ENCODE results near the gene ANO2. TPM values are rescaled to one million over a fixed set of nuclear protein-coding genes. Genes with fewer than 3 reads are reported as not detected.

Gene ANO2
- total RNA-seq, 3 donors from 2014 or later (not counting 1 experiment from before 2014, with no cell fraction given), result not detected

DNA sequence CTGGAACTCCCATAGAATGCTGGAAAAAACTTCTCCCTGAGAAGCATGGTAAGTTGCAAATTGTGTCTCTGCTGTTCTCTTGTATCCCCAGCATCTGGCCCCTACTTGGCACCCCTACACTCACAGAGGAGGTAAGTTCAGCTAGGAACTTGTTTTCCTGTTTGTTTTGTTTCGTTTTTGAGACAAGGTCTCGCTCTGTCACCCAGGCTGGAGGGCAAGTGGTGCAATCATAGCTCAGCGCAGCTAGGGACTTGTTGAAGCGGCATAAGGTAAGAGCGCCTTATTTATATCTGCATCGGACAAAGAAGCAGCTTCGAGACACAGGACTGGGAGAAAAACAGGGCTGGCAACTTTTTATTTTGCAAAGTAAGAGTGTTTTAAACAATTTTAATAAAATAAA is 18.5 kb upstream of the ANO2 start:
- intact Hi-C loops (cut with micrococcal nuclease), result no loop called here
- DNase-seq (no peak), ATAC-seq (no peak)
- TF ChIP-seq, protein P1, sequence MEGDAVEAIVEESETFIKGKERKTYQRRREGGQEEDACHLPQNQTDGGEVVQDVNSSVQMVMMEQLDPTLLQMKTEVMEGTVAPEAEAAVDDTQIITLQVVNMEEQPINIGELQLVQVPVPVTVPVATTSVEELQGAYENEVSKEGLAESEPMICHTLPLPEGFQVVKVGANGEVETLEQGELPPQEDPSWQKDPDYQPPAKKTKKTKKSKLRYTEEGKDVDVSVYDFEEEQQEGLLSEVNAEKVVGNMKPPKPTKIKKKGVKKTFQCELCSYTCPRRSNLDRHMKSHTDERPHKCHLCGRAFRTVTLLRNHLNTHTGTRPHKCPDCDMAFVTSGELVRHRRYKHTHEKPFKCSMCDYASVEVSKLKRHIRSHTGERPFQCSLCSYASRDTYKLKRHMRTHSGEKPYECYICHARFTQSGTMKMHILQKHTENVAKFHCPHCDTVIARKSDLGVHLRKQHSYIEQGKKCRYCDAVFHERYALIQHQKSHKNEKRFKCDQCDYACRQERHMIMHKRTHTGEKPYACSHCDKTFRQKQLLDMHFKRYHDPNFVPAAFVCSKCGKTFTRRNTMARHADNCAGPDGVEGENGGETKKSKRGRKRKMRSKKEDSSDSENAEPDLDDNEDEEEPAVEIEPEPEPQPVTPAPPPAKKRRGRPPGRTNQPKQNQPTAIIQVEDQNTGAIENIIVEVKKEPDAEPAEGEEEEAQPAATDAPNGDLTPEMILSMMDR (IDR thresholded peaks at IDR 0.05), result no peak
- Histone ChIP-seq H3K27ac (ENCODE audit: low read length) (no peak overlapping the region), H3K9me3 (ENCODE audit: control insufficient read depth, insufficient read depth, low read length) (no peaks in the 10 kb centered on the region), H3K27me3 (ENCODE audit: control insufficient read depth, insufficient read depth, low read length) (no peaks in the 10 kb centered on the region), H3K4me1 (ENCODE audit: control insufficient read depth, insufficient read depth, low read length) (no peaks in the 10 kb centered on the region), H3K4me3 (ENCODE audit: low read length) (no peak overlapping the region), H3K36me3 (ENCODE audit: control insufficient read depth, insufficient read depth, low read length) (no peaks in the 10 kb centered on the region)
- no peak overlapping the region for H3K27ac Mint-ChIP-seq
- H3K9me3 Mint-ChIP-seq, result no peaks in the 10 kb centered on the region
- H3K4me3 Mint-ChIP-seq, result no peak overlapping the region
- H3K4me1 Mint-ChIP-seq, result no peaks in the 10 kb centered on the region
- no peaks in the 10 kb centered on the region for H3K36me3 Mint-ChIP-seq
- WGBS (ENCODE audit: insufficient coverage), result 87% methylated on average over 7 of the region's 7 CpGs
- peaks cover 11 to 15% of the 10 kb centered on the region in 2 donors for H3K27me3 Mint-ChIP-seq (ENCODE audit: low read depth in 2 of 2)

DNA sequence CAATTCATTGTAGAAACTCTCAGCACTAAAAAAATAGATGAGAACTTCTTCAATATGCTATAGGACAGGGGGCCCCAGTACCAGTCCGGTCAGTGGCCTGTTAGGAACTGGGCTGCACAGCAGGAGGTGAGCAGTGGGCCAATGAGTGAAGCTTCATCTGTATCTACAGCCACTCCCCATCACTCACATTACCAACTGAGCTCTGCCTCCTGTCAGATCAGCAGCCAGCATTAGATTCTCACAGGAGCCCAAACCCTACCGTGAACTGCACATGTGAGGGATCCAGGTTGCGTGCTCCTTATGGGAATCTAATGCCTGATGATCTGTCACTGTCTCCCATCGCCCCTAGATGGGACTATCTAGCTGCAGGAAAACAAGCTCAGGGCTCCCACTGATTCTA is 15.7 kb upstream of the ANO2 start:
- H3K27ac Mint-ChIP-seq, result no peak overlapping the region
- DNase-seq (no peak), ATAC-seq (no peak)
- 98% methylated on average over 4 of the region's 4 CpGs for WGBS (ENCODE audit: insufficient coverage)
- H3K27me3 Mint-ChIP-seq (ENCODE audit: low read depth in 2 of 2), result peaks cover 20 to 29% of the 10 kb centered on the region in 2 donors
- H3K27me3 ChIP-seq (ENCODE audit: control insufficient read depth, insufficient read depth, low read length), result peaks cover 7% of the 10 kb centered on the region
- TF ChIP-seq, protein P1 (IDR thresholded peaks at IDR 0.05), result no peak
- H3K4me3 Mint-ChIP-seq, result no peak overlapping the region
- no peaks in the 10 kb centered on the region for H3K9me3 Mint-ChIP-seq
- H3K9me3 ChIP-seq (ENCODE audit: control insufficient read depth, insufficient read depth, low read length), result no peaks in the 10 kb centered on the region
- H3K36me3 Mint-ChIP-seq, result no peaks in the 10 kb centered on the region
- intact Hi-C loops (cut with micrococcal nuclease), result no loop called here
- H3K4me3 ChIP-seq (ENCODE audit: low read length), result no peak overlapping the region
- no peaks in the 10 kb centered on the region for H3K36me3 ChIP-seq (ENCODE audit: control insufficient read depth, insufficient read depth, low read length)
- no peaks in the 10 kb centered on the region for H3K4me1 ChIP-seq (ENCODE audit: control insufficient read depth, insufficient read depth, low read length)
- H3K27ac ChIP-seq (ENCODE audit: low read length), result no peak overlapping the region
- no peaks in the 10 kb centered on the region for H3K4me1 Mint-ChIP-seq

DNA sequence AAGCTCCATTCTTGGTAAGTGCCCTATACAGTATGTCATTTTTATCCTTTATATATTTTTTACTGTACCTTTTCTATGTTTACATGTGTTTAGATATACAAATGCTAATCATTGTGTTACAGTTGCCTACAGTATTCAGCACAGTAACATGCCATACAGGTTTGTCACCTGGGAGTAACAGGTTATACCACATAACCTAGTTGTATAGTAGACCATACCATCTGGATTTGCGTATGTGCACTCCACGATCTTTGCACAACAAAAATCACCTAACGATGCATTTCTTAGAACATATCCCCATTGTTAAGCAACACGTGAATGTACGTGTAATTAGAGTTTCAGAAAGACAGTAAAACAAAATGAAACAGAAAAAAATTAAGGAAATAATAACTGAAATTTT is 11.9 kb upstream of the ANO2 start:
- no peaks in the 10 kb centered on the region for H3K36me3 ChIP-seq (ENCODE audit: control insufficient read depth, insufficient read depth, low read length)
- no peak overlapping the region for H3K4me3 ChIP-seq (ENCODE audit: low read length)
- TF ChIP-seq, protein P1 (IDR thresholded peaks at IDR 0.05), result no peak
- Mint-ChIP-seq H3K27ac (no peak overlapping the region), H3K27me3 (ENCODE audit: low read depth in 2 of 2) (peaks cover 16 to 57% of the 10 kb centered on the region in 2 donors), H3K4me1 (no peaks in the 10 kb centered on the region), H3K4me3 (no peak overlapping the region), H3K9me3 (no peaks in the 10 kb centered on the region), H3K36me3 (no peaks in the 10 kb centered on the region)
- 100% methylated on average over 3 of the region's 5 CpGs for WGBS (ENCODE audit: insufficient coverage)
- intact Hi-C loops (cut with micrococcal nuclease), result no loop called here
- H3K27ac ChIP-seq (ENCODE audit: low read length), result no peak overlapping the region
- DNase-seq (no peak), ATAC-seq (no peak)
- peaks cover 9% of the 10 kb centered on the region for H3K27me3 ChIP-seq (ENCODE audit: control insufficient read depth, insufficient read depth, low read length)
- H3K9me3 ChIP-seq (ENCODE audit: control insufficient read depth, insufficient read depth, low read length), result no peaks in the 10 kb centered on the region
- no peaks in the 10 kb centered on the region for H3K4me1 ChIP-seq (ENCODE audit: control insufficient read depth, insufficient read depth, low read length)

DNA sequence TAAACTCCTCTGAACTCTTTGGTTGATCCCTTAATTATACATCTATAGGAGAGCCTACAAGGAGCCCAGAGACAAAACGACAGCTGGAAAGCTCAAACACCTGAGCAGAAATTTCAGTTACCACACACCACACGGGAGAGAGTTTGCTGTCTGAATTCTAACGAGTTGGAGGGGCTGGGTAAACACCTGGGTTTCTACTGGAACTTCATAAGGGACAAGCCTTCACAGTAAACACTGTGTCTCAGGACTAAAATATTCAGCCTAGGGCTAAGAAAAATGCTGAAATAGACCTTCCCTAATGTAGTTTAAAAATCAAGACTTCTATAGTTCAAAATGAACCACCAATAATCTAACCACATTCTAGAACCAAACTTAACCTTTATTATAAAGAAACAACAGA is 9.6 kb upstream of the ANO2 start:
- Histone ChIP-seq H3K27ac (ENCODE audit: low read length) (no peak overlapping the region), H3K9me3 (ENCODE audit: control insufficient read depth, insufficient read depth, low read length) (no peaks in the 10 kb centered on the region), H3K27me3 (ENCODE audit: control insufficient read depth, insufficient read depth, low read length) (peaks cover 9% of the 10 kb centered on the region), H3K36me3 (ENCODE audit: control insufficient read depth, insufficient read depth, low read length) (no peaks in the 10 kb centered on the region), H3K4me3 (ENCODE audit: low read length) (no peak overlapping the region), H3K4me1 (ENCODE audit: control insufficient read depth, insufficient read depth, low read length) (no peaks in the 10 kb centered on the region)
- H3K4me3 Mint-ChIP-seq, result no peak overlapping the region
- H3K9me3 Mint-ChIP-seq, result no peaks in the 10 kb centered on the region
- TF ChIP-seq, protein P1 (IDR thresholded peaks at IDR 0.05), result no peak
- intact Hi-C loops (cut with micrococcal nuclease), result no loop called here
- H3K27ac Mint-ChIP-seq, result no peak overlapping the region
- peaks cover 23 to 75% of the 10 kb centered on the region in 2 donors for H3K27me3 Mint-ChIP-seq (ENCODE audit: low read depth in 2 of 2)
- no peak for DNase-seq
- 58% methylated on average over 3 of the region's 3 CpGs for WGBS (ENCODE audit: insufficient coverage)
- no peaks in the 10 kb centered on the region for H3K36me3 Mint-ChIP-seq
- no peaks in the 10 kb centered on the region for H3K4me1 Mint-ChIP-seq
- ATAC-seq, result no peak
